HG03064 (cell line): Measurements from ENCODE around the gene POLA1.
"Not testable (repeated sequence)": the region's sequence is repeated elsewhere in the genome, so short reads cannot be mapped to it uniquely, and the experiment has no call there.

Experiments
- ATAC-seq: cut with Tn5 transposase; IDR thresholded peaks from one replicate; pipeline ENCODE4 v1.9.1; 2021; ENCODE audit warnings: low read depth; ENCODE audit not compliant: unreplicated experiment

The POLA1 gene

GRCh38 chrX:24862343-24862742, 168.6 kb downstream of the POLA1 start:
- no peak for ATAC-seq

DNA sequence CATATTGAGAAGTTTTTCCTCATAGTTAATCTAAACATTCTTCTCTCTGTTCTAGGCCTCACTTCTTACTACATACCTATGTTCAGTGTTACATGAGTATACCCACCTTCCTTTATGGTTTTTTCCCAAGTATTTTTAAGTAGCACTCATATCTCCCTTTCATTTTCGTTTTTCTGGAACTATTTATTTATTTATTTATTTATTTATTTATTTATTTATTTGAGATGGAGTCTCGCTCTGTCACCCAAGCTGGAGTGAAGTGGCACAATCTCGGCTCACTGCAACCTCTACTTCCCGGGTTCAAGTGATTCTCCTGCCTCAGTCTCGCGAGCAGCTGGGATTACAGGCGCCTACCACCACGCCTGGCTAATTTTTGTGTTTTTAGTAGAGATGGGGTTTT, 170.1 kb downstream of the POLA1 start:
- not testable (repeated sequence) for ATAC-seq

DNA sequence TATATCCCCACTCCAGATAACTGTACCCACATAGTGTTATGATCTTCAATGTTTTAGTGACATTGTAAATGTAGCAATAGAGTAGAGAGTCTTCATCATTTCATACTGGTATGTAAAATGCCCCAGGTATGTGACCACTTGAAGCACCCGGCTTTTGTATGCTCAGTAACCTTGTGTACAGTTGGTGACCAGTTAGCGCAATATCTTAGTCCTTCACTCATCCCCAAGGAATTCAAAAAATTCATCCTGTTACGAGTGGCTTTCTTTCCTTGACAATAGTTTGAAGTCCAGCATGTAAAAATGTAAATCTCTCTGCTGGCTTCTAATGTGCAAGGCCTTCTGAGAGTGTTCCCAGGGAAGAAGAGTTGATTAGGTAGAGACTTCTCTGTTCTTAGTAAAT, 176.4 kb downstream of the POLA1 start:
- ATAC-seq, result no peak

DNA sequence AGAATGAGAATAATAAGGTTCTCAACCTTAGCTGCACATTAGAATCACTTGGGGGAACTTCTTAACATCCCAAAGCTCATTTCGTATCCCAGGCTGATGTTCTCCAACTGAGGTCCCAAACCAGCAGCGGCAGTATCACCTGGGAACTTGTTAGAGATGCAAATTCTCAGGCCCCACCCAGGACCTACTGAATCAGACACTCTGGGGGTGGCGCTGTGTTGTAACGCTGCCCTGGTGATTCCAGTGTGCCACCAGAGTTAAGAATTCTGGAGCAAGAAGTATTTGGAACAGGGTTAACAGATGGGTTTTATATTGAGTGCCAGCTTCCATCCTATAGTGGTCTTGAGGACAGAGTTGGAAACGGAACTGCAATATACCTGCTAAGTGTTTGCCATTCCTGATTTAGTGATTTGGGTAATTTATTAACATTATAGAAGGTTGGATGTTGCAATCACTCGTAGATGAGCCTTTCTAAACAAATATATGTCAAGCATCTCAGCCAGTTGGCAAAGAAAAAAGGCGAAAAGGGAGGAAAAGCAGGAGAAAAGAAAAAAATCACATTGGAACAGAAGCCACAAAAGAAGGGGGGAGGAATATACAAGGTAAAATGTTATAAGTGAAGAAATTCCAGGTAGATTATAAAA, 181.0 kb downstream of the POLA1 start:
- ATAC-seq, result no peak

- ATAC-seq, result no peak
Measured at GRCh38 chrX:24876530-24877287, 183.0 kb downstream of the POLA1 start.

GRCh38 chrX:24877288-24877664, 183.6 kb downstream of the POLA1 start:
- ATAC-seq, result no peak

GRCh38 chrX:24877854-24878650, 184.3 kb downstream of the POLA1 start:
- no peak for ATAC-seq

- ATAC-seq, result no peak
Measured at GRCh38 chrX:24879679-24880078, 186.0 kb downstream of the POLA1 start.

DNA sequence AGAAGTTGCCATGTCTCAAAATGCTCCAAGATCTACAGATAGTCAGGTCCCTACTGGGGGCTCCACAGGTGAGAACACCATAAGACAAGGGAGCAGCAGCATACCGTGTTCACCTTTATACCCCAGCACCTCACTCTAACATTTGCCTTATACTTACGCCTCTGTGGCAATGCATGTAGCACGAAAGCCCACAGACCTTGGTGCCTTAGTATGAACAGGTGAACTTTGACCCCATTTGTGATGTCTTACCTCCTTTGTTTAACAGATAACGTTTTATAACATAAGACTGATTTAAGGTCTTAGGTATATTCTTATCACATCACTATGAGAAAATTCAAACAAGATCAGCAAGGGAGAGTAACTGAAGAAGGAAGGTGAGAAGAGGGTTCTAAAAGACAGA, 193.2 kb downstream of the POLA1 start:
- ATAC-seq, result no peak

- ATAC-seq, result no peak
Measured at GRCh38 chrX:24890677-24891076, 197.0 kb downstream of the POLA1 start.

GRCh38 chrX:24899391-24899790, 205.7 kb downstream of the POLA1 start:
- no peak for ATAC-seq

DNA sequence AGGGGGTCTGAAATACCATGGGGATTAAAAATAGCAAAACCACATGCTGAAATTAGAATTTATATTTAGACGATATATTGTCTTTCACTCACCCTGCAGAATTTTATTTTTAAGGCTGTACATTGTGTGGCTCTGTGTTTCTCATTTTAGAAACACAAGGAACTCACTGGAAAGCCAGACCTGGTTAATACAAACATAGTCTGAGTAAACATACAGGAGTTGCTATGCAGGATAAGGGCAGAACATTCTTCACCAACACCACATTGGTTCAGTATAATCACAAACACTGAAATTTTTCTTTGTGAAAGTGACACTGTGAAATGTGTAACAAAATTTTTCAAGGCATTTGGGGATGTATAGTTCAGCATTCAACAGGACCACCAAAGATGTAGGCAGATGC, 206.5 kb downstream of the POLA1 start:
- ATAC-seq, result no peak

GRCh38 chrX:24902806-24903205, 209.1 kb downstream of the POLA1 start:
- ATAC-seq, result no peak

DNA sequence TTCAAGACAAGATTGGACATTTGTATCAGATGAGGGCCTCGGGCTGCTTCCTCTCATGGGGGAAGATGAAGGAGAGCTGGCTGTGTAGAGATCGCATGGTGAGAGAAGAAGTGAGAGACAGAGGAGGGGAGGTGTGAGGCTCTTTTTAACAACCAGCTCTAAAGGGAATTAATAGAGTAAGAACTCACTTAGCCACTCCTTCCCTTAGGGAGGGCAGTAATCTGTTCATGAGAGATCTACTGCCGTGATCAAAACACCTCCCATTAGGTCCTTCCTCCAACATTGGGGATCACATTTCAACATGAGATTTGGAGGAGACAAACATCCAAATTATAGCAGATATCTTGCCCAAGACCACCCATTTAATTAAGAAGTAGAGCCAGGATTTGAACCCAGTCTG, 225.0 kb downstream of the POLA1 start:
- no peak for ATAC-seq

- ATAC-seq, result peak; percentile 63
Measured at GRCh38 chrX:24920769-24921168, 227.1 kb downstream of the POLA1 start.

- no peak for ATAC-seq
Measured at GRCh38 chrX:24925430-24925829, 231.7 kb downstream of the POLA1 start.

- no peak for ATAC-seq
Measured at GRCh38 chrX:24927372-24927771, 233.7 kb downstream of the POLA1 start.

GRCh38 chrX:24928114-24928513, 234.4 kb downstream of the POLA1 start:
- ATAC-seq, result no peak

DNA sequence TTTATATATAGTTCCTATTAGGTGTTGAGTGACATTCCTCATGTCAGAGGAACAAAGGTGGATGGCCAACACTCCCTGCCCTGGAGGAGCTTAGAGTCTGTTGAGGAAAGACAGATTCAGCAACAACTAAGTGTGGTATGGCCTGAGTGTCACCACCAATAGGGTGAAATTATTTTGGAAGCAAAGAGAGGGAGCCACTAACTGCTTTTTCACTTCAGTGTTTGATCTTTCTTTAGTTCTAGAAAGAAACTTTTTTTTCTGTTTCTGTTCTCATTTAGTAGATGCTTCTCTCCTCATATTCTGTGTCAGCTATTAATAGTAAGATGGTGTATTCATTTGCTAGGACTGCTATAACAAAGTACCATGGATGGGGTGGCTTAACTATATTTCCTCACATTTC, 240.6 kb downstream of the POLA1 start:
- ATAC-seq, result no peak

GRCh38 chrX:24945009-24945408, 251.3 kb downstream of the POLA1 start:
- no peak for ATAC-seq

GRCh38 chrX:24946369-24946768, 252.7 kb downstream of the POLA1 start:
- ATAC-seq, result no peak

- no peak for ATAC-seq
Measured at GRCh38 chrX:24954732-24955131, 261.0 kb downstream of the POLA1 start.
